SK-N-MC (cell line): Measurements from ENCODE around the gene CERS2.

ENCODE experiments used
- EZH2 ChIP-seq: fragments of 200-600 bp; sonication (generic); IDR thresholded peaks from one replicate; pipeline ENCODE4 v1.6.1; 2017; ENCODE audit warnings: antibody characterized with exemption
- POLR2AphosphoS5 ChIP-seq: IDR thresholded peaks from 2 replicates; pipeline ENCODE4 v1.6.1; 2012; ENCODE audit warnings: mild to moderate bottlenecking, low read depth, low read length, borderline replicate concordance

- TF ChIP-seq EZH2 (no peak), POLR2AphosphoS5 (no peak)
These were observed 28.5 kb upstream of the CERS2 start for GRCh38 chr1:151003180-151003579.
